ENCODE data around the gene CHST11. TPM values are rescaled to one million over a fixed set of nuclear protein-coding genes. Genes with fewer than 3 reads are reported as not detected.

The CHST11 gene
- total RNA-seq, 8 experiments from 2014 or later, result 9.3 to 36.8 (median 12.9) TPM

- ATAC-seq (replicated peaks in 6 of 8), result no peak
- in situ Hi-C loops (cut with MboI; ENCODE audit: low pct_unique_long_range_greater_than_20kb in 2 of 9, low sequenced_read_pairs in 9 of 9, unreplicated experiment in 9 of 9), result no loop called here
- 70 to 100% (median 87%) methylated on average over 1 to 9 of the region's 9 CpGs; no CpG with 5 or more reads in 3 of the 10 experiments for WGBS, 10 experiments
- peaks cover 23 to 34% of the 10 kb centered on the region in 2 donors for H3K4me1 ChIP-seq (replicated peaks in 1 of 2)
- H3K27ac ChIP-seq, result no peak overlapping the region
- H3K4me3 ChIP-seq, result no peak overlapping the region
Measured at GRCh38 chr12:104504146-104504545, 47.4 kb downstream of the CHST11 start.

- Histone ChIP-seq H3K4me1 (replicated peaks in 1 of 2) (peaks cover 17 to 23% of the 10 kb centered on the region in 2 donors), H3K4me3 (no peak overlapping the region), H3K27ac (no peak overlapping the region)
- in situ Hi-C loops (cut with MboI; ENCODE audit: low pct_unique_long_range_greater_than_20kb in 2 of 9, low sequenced_read_pairs in 9 of 9, unreplicated experiment in 9 of 9), result no loop called here
- ATAC-seq (replicated peaks in 6 of 8), result peak; percentile 60 to 94 (median 82)
- 44 to 100% (median 78%) methylated on average over 1 to 6 of the region's 7 CpGs; no CpG with 5 or more reads in 1 of the 10 experiments for WGBS, 10 experiments
Measured at GRCh38 chr12:104505095-104505818, 48.5 kb downstream of the CHST11 start.

GRCh38 chr12:104506676-104507401 lies 50.1 kb downstream of the CHST11 start:
- H3K4me3 ChIP-seq, result no peak overlapping the region
- ATAC-seq (replicated peaks in 6 of 8), result no peak
- 53 to 100% (median 85%) methylated on average over 1 to 8 of the region's 14 CpGs; no CpG with 5 or more reads in 2 of the 10 experiments for WGBS, 10 experiments
- in situ Hi-C loops (cut with MboI; ENCODE audit: low pct_unique_long_range_greater_than_20kb in 2 of 9, low sequenced_read_pairs in 9 of 9, unreplicated experiment in 9 of 9), result no loop called here
- H3K27ac ChIP-seq, result no peak overlapping the region
- peaks cover 12 to 17% of the 10 kb centered on the region in 2 donors for H3K4me1 ChIP-seq (replicated peaks in 1 of 2)

GRCh38 chr12:104507672-104508071 lies 50.9 kb downstream of the CHST11 start:
- ATAC-seq (replicated peaks in 6 of 8), result no peak
- Histone ChIP-seq H3K4me3 (no peak overlapping the region), H3K27ac (no peak overlapping the region), H3K4me1 (replicated peaks in 1 of 2) (peaks cover 12 to 17% of the 10 kb centered on the region in 2 donors)
- WGBS, 10 experiments, result 95 to 100% (median 100%) methylated on average over 1 to 3 of the region's 3 CpGs; no CpG with 5 or more reads in 4 of the 10 experiments
- in situ Hi-C loops (cut with MboI; ENCODE audit: low pct_unique_long_range_greater_than_20kb in 2 of 9, low sequenced_read_pairs in 9 of 9, unreplicated experiment in 9 of 9), result no loop called here

GRCh38 chr12:104508752-104509446 lies 52.2 kb downstream of the CHST11 start:
- peaks cover 12 to 25% of the 10 kb centered on the region in 2 donors for H3K4me1 ChIP-seq (replicated peaks in 1 of 2)
- in situ Hi-C loops (cut with MboI; ENCODE audit: low pct_unique_long_range_greater_than_20kb in 2 of 9, low sequenced_read_pairs in 9 of 9, unreplicated experiment in 9 of 9), result no loop called here
- H3K4me3 ChIP-seq, result no peak overlapping the region
- no peak overlapping the region for H3K27ac ChIP-seq
- ATAC-seq (replicated peaks in 6 of 8), result no peak
- WGBS, 10 experiments, result 100% methylated on average over 2 of the region's 2 CpGs; no CpG with 5 or more reads in 8 of the 10 experiments

- Histone ChIP-seq H3K4me3 (no peak overlapping the region), H3K27ac (no peak overlapping the region), H3K4me1 (replicated peaks in 1 of 2) (peaks cover 5 to 20% of the 10 kb centered on the region in 2 donors)
- 20 to 100% (median 69%) methylated on average over 1 to 2 of the region's 2 CpGs; no CpG with 5 or more reads in 1 of the 10 experiments for WGBS, 10 experiments
- in situ Hi-C loops (cut with MboI; ENCODE audit: low pct_unique_long_range_greater_than_20kb in 2 of 9, low sequenced_read_pairs in 9 of 9, unreplicated experiment in 9 of 9), result no loop called here
- peak in 2 of 8 experiments; percentile 10 to 26 for ATAC-seq (replicated peaks in 6 of 8)
Measured at GRCh38 chr12:104510145-104510872, 53.6 kb downstream of the CHST11 start.

GRCh38 chr12:104510873-104511440 lies 54.2 kb downstream of the CHST11 start:
- H3K27ac ChIP-seq, result no peak overlapping the region

GRCh38 chr12:104513681-104514080 lies 56.9 kb downstream of the CHST11 start:
- Histone ChIP-seq H3K27ac (no peak overlapping the region), H3K4me3 (no peak overlapping the region), H3K4me1 (replicated peaks in 1 of 2) (peaks cover 0 to 16% of the 10 kb centered on the region in 2 donors)
- WGBS, 10 experiments, result 17 to 100% (median 44%) methylated on average over 1 to 6 of the region's 6 CpGs; no CpG with 5 or more reads in 1 of the 10 experiments
- peak in 1 of 8 experiments; percentile 52 for ATAC-seq (replicated peaks in 6 of 8)
- in situ Hi-C loops (cut with MboI; ENCODE audit: low pct_unique_long_range_greater_than_20kb in 2 of 9, low sequenced_read_pairs in 9 of 9, unreplicated experiment in 9 of 9), result no loop called here

More at GRCh38 chr12:104510873-104511440, 54.2 kb downstream of the CHST11 start:
- H3K4me3 ChIP-seq, result no peak overlapping the region
- ATAC-seq (replicated peaks in 6 of 8), result no peak
- in situ Hi-C loops (cut with MboI; ENCODE audit: low pct_unique_long_range_greater_than_20kb in 2 of 9, low sequenced_read_pairs in 9 of 9, unreplicated experiment in 9 of 9), result no loop called here
- peaks cover 0 to 16% of the 10 kb centered on the region in 2 donors for H3K4me1 ChIP-seq (replicated peaks in 1 of 2)
- WGBS, 10 experiments, result 0 to 100% (median 93%) methylated on average over 1 to 2 of the region's 2 CpGs; no CpG with 5 or more reads in 2 of the 10 experiments

- ATAC-seq (replicated peaks in 6 of 8), result no peak
- H3K27ac ChIP-seq, result no peak overlapping the region
- 76 to 100% (median 92%) methylated on average over 2 to 8 of the region's 9 CpGs; no CpG with 5 or more reads in 1 of the 10 experiments for WGBS, 10 experiments
- peaks cover 3 to 20% of the 10 kb centered on the region in 2 donors for H3K4me1 ChIP-seq (replicated peaks in 1 of 2)
- in situ Hi-C loops (cut with MboI; ENCODE audit: low pct_unique_long_range_greater_than_20kb in 2 of 9, low sequenced_read_pairs in 9 of 9, unreplicated experiment in 9 of 9), result no loop called here
- H3K4me3 ChIP-seq, result no peak overlapping the region
Measured at GRCh38 chr12:104514092-104514810, 57.5 kb downstream of the CHST11 start.

GRCh38 chr12:104515899-104516298 lies 59.2 kb downstream of the CHST11 start:
- H3K4me3 ChIP-seq, result no peak overlapping the region
- no peak for ATAC-seq (replicated peaks in 6 of 8)
- WGBS, 10 experiments, result 20 to 100% (median 80%) methylated on average over 1 of the region's 1 CpG; no CpG with 5 or more reads in 3 of the 10 experiments
- no peak overlapping the region for H3K27ac ChIP-seq
- in situ Hi-C loops (cut with MboI; ENCODE audit: low pct_unique_long_range_greater_than_20kb in 2 of 9, low sequenced_read_pairs in 9 of 9, unreplicated experiment in 9 of 9), result no loop called here
- H3K4me1 ChIP-seq (replicated peaks in 1 of 2), result peaks cover 19 to 28% of the 10 kb centered on the region in 2 donors

- WGBS, 10 experiments, result 80 to 100% methylated on average over 1 of the region's 1 CpG; no CpG with 5 or more reads in 8 of the 10 experiments
- in situ Hi-C loops (cut with MboI; ENCODE audit: low pct_unique_long_range_greater_than_20kb in 2 of 9, low sequenced_read_pairs in 9 of 9, unreplicated experiment in 9 of 9), result no loop called here
- Histone ChIP-seq H3K4me3 (no peak overlapping the region), H3K4me1 (replicated peaks in 1 of 2) (peaks cover 22 to 31% of the 10 kb centered on the region in 2 donors), H3K27ac (no peak overlapping the region)
- ATAC-seq (replicated peaks in 6 of 8), result no peak
Measured at GRCh38 chr12:104516821-104517220, 60.1 kb downstream of the CHST11 start.
